A673 (cell line): Measurements from ENCODE around the gene CPTP. TPM values are rescaled to one million over a fixed set of nuclear protein-coding genes. Genes with fewer than 3 reads are reported as not detected.

Experiments used
- BruUV-seq: library from RNA; stranded (reverse); fragments of 400-500 nt; replicated peaks from 2 replicates; lab custom pipeline; 2021; lab: Mats Ljungman, UMichigan
- CTCF ChIA-PET: fragments of 300-600 bp; sonication (Branson Sonifier 250); formaldehyde crosslinking; loops from one replicate; lab custom pipeline; 2022; ENCODE audit warnings: antibody characterized with exemption; lab: Charles Lee
- POLR2A ChIA-PET: fragments of 300-600 bp; sonication (Branson Sonifier 250); formaldehyde crosslinking; loops from one replicate; lab custom pipeline; 2022; ENCODE audit warnings: antibody characterized with exemption; ENCODE audit not compliant: low non-redundant PET; lab: Charles Lee
- DNase-seq: peaks from one replicate; pipeline ENCODE4 v3.0.0-alpha.2; 2015; ENCODE audit warnings: low spot score
- H3K27ac ChIP-seq: fragments of 200-600 bp; sonication (generic); 2 replicates; pipeline ENCODE4 v1.5.1; 2016; ENCODE audit warnings: mixed run types, low read depth, mild to moderate bottlenecking, mixed read lengths, antibody characterized with exemption, low read length; ENCODE audit not compliant: poor library complexity, severe bottlenecking
- H3K27me3 ChIP-seq: fragments of 200-600 bp; sonication (generic); replicated peaks from 2 replicates; pipeline ENCODE4 v1.6.1; 2017; ENCODE audit warnings: mixed run types, low read depth, mild to moderate bottlenecking, mixed read lengths, antibody characterized with exemption, low read length; ENCODE audit not compliant: insufficient read depth, poor library complexity
- H3K36me3 ChIP-seq: fragments of 200-600 bp; sonication (generic); 2 replicates; pipeline ENCODE4 v1.6.1; 2016; ENCODE audit warnings: mixed run types, mild to moderate bottlenecking, mixed read lengths, antibody characterized with exemption, low read length; ENCODE audit not compliant: insufficient read depth, poor library complexity, severe bottlenecking
- H3K4me1 ChIP-seq: fragments of 200-600 bp; sonication (generic); 2 replicates; pipeline ENCODE4 v1.6.1; 2017; ENCODE audit warnings: mixed run types, mild to moderate bottlenecking, mixed read lengths, antibody characterized with exemption, low read length; ENCODE audit not compliant: insufficient read depth, poor library complexity, severe bottlenecking
- H3K4me3 ChIP-seq: fragments of 200-600 bp; sonication (generic); 2 replicates; pipeline ENCODE4 v1.5.1; 2016; ENCODE audit warnings: low read depth, mixed run types, mild to moderate bottlenecking, mixed read lengths, low read length; ENCODE audit not compliant: poor library complexity, severe bottlenecking
- H3K9me3 ChIP-seq: fragments of 200-600 bp; sonication (generic); 2 replicates; pipeline ENCODE4 v1.6.1; 2016; ENCODE audit warnings: mixed run types, low read depth, mild to moderate bottlenecking, mixed read lengths, antibody characterized with exemption, low read length; ENCODE audit not compliant: poor library complexity, severe bottlenecking
- EZH2 ChIP-seq: fragments of 200-600 bp; sonication (generic); IDR thresholded peaks from 2 replicates; pipeline ENCODE4 v1.6.1; 2017; ENCODE audit warnings: borderline replicate concordance, low read depth, mild to moderate bottlenecking, mixed read lengths, antibody characterized with exemption, low read length; ENCODE audit not compliant: poor library complexity, severe bottlenecking
- intact Hi-C: fragments of 100-400 bp; cut with micrococcal nuclease; formaldehyde crosslinking; loops from one replicate; pipeline ENCODE4 v1.10.0; 2022; ENCODE audit not compliant: unreplicated experiment
- total RNA-seq: library from RNA; stranded (reverse); gene quantifications from 2 replicates; pipeline ENCODE4 v1.2.3, GENCODE V29; 2021
- TF ChIP-seq, protein P1 (sequence below): fragments of 300-800, 200-600 bp; sonication (generic); conservative IDR thresholded peaks from 2 replicates; pipeline ENCODE4 v1.5.1; 2017; ENCODE audit warnings: low read depth, mild to moderate bottlenecking, antibody characterized with exemption, low read length, moderate library complexity, mixed read lengths

Gene CPTP
- total RNA-seq, 1 experiment from 2014 or later, result 17.0 TPM

GRCh38 chr1:1306070-1306660 is 18.4 kb upstream of the CPTP start:
- intact Hi-C loops, result loop anchor here (5.0 to 10.0 kb wide), 2 partner anchors 184 to 281 kb away; partner anchors contain the start of gene AGRN
- Histone ChIP-seq H3K27ac (peak overlapping the region; percentile 89), H3K27me3 (no peaks in the 10 kb centered on the region), H3K4me3 (peak overlapping the region; percentile 88), H3K36me3 (no peaks in the 10 kb centered on the region), H3K9me3 (no peaks in the 10 kb centered on the region), H3K4me1 (peaks cover 39% of the 10 kb centered on the region)
- DNase-seq, result peak; percentile 67
- BruUV-seq, result no TSS peak
- POLR2A ChIA-PET, result no interaction called here
- CTCF ChIA-PET, result no interaction called here
- TF ChIP-seq EZH2, result no peak
- TF ChIP-seq, protein P1, sequence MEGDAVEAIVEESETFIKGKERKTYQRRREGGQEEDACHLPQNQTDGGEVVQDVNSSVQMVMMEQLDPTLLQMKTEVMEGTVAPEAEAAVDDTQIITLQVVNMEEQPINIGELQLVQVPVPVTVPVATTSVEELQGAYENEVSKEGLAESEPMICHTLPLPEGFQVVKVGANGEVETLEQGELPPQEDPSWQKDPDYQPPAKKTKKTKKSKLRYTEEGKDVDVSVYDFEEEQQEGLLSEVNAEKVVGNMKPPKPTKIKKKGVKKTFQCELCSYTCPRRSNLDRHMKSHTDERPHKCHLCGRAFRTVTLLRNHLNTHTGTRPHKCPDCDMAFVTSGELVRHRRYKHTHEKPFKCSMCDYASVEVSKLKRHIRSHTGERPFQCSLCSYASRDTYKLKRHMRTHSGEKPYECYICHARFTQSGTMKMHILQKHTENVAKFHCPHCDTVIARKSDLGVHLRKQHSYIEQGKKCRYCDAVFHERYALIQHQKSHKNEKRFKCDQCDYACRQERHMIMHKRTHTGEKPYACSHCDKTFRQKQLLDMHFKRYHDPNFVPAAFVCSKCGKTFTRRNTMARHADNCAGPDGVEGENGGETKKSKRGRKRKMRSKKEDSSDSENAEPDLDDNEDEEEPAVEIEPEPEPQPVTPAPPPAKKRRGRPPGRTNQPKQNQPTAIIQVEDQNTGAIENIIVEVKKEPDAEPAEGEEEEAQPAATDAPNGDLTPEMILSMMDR, result peak; percentile 39

- no TSS peak for BruUV-seq
- TF ChIP-seq, protein P1, result no peak
- TF ChIP-seq EZH2, result no peak
- Histone ChIP-seq H3K4me1 (peaks cover 39% of the 10 kb centered on the region), H3K4me3 (peak overlapping the region; percentile 88), H3K27me3 (no peaks in the 10 kb centered on the region), H3K27ac (peak overlapping the region; percentile 74), H3K36me3 (peaks cover 6% of the 10 kb centered on the region), H3K9me3 (no peaks in the 10 kb centered on the region)
- ChIA-PET POLR2A (no interaction called here), CTCF (no interaction called here)
- no peak for DNase-seq
- intact Hi-C loops, result loop anchor here (5.0 to 10.0 kb wide), 2 partner anchors 184 to 282 kb away; partner anchors contain the start of gene AGRN
Observed at GRCh38 chr1:1306661-1307260, 17.8 kb upstream of the CPTP start.

DNA sequence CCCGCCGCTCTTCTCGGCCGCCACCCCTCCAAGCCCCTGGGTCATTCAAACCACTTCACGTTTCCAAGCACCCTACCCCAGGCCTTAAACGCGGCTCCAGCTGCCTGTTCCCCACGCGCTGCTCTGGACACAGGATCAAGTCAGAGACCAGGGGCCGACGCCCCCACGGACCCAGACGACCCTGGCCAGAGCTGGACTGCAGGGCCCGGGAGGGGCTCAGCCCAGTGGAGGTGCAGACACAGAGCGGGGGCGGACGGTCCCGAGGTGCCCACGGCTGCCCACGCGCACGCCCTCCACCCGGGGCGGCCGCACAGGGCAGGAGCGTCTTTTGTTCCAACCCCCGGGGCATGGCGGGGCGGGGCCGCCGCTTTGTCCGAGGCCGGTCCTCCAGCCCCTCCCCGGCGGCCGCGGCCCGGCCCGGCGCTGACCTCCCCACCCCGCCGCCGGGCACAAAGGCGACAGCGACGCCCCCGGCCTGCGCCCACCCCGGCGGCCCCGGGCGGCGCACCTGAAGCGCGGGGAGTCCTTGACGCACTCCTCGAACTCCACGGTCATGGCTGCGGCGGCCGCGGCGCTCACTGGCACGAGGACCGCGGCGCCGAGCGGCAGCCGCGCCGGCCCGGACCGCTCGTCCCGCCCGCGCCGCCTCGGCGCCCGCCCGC is 17.2 kb upstream of the CPTP start:
- CTCF ChIA-PET, result no interaction called here
- Histone ChIP-seq H3K27ac (peak overlapping the region; percentile 74), H3K4me1 (peaks cover 39% of the 10 kb centered on the region), H3K36me3 (peaks cover 7% of the 10 kb centered on the region), H3K27me3 (no peaks in the 10 kb centered on the region), H3K9me3 (no peaks in the 10 kb centered on the region), H3K4me3 (peak overlapping the region; percentile 88)
- DNase-seq, result no peak
- BruUV-seq, result no TSS peak
- no peak for TF ChIP-seq EZH2
- POLR2A ChIA-PET, result no interaction called here
- intact Hi-C loops, result loop anchor here (5.0 to 10.0 kb wide), 2 partner anchors 185 to 283 kb away; partner anchors contain the start of gene AGRN
